ENCODE results near the gene IMPDH2.

IMPDH2 gene

DNA sequence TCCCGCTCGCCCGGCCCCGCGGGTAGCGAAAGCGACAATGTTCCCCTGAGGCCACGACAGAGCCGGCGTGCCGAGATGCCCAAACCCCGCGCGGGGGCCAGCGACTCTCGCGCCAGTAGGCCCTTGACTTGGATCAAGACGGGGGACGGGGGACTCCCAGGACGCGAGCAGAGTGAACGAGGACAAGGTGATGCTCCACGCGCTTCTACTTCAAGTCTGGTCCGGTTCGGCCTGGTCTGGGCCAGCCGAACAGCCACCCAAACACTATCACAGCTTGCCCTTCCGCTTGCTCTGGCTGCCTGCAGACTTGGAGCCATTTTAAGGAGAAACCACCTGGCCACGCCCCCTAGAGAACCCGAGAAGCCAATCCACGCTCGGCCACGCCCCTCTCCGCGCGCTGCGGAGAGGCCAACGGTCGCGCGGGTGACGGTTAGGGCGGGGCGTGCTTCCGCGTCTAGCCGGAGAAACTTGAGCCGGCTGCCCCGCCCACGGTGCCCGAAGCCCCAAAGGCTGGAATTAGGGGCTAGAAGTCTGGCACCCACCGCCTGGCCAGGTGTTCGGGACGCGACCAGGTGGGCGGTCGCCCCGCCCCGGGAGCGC, 7.9 kb downstream of the IMPDH2 start:
- TF ChIP-seq, protein P1, sequence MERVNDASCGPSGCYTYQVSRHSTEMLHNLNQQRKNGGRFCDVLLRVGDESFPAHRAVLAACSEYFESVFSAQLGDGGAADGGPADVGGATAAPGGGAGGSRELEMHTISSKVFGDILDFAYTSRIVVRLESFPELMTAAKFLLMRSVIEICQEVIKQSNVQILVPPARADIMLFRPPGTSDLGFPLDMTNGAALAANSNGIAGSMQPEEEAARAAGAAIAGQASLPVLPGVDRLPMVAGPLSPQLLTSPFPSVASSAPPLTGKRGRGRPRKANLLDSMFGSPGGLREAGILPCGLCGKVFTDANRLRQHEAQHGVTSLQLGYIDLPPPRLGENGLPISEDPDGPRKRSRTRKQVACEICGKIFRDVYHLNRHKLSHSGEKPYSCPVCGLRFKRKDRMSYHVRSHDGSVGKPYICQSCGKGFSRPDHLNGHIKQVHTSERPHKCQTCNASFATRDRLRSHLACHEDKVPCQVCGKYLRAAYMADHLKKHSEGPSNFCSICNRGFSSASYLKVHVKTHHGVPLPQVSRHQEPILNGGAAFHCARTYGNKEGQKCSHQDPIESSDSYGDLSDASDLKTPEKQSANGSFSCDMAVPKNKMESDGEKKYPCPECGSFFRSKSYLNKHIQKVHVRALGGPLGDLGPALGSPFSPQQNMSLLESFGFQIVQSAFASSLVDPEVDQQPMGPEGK (CRISPR knock-in tag; IDR thresholded peaks at IDR 0.05; ENCODE audit: borderline replicate concordance), result 0 out of 2 replicates have a peak, but pooled peaks have one; percentile 22
- TF ChIP-seq ZNF565 (CRISPR knock-in tag; conservative IDR thresholded peaks at IDR 0.05; ENCODE audit: low read depth) (no peak), TOX (CRISPR knock-in tag; IDR thresholded peaks at IDR 0.05; ENCODE audit: borderline replicate concordance) (peak; percentile 59; the same call in 1 of the 2 replicates)
- peak; percentile 63 for ATAC-seq

DNA sequence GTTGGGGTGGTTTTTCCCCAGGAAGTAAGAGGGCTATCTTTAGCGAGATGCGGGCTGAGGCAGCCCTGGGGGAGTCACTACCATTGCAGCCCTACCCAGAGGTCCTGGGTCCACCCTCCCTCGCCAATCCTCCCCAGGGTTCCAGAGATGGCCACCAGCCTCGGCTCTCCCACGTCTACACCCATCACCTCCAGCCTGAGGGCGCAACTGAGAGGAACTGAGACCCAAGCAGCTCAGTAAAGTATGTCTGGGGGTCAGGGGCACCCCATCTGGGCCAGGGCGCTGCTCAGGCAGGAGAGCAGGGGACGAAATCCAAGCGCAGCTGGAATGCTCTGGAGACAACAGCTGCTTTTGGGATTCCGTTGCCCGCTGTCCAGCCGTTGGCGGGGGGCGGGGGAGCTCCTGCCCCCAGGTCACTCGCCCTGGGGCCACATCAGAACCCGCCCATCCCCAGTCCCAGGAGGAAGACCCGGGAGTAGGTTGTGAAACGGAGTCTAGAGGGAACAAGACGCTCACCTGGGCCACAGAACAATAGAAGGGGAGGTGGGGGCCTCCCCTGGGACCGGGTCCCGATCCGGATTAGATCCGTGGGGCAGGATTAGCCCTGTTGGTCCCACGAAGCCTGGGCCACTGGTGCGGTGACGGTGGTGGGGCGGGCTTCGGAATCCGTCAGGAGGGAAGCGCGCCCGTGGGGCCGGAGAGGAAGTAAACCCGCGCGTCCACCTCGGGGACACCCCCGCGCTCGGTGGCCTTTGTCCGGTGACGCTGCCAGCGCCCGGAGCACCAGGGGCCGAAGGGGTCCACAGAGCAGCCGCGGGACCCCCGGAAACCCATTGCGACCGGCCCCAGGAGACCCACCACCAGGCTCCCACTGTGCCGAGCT, 8.6 kb downstream of the IMPDH2 start:
- TF ChIP-seq ZC3H10 (CRISPR knock-in tag; IDR thresholded peaks at IDR 0.05), result no peak
- TF ChIP-seq ZFP3 (CRISPR knock-in tag; IDR thresholded peaks at IDR 0.05), result no peak
- TF ChIP-seq ESRRG (CRISPR knock-in tag; IDR thresholded peaks at IDR 0.05), result no peak
- TF ChIP-seq, protein P2, sequence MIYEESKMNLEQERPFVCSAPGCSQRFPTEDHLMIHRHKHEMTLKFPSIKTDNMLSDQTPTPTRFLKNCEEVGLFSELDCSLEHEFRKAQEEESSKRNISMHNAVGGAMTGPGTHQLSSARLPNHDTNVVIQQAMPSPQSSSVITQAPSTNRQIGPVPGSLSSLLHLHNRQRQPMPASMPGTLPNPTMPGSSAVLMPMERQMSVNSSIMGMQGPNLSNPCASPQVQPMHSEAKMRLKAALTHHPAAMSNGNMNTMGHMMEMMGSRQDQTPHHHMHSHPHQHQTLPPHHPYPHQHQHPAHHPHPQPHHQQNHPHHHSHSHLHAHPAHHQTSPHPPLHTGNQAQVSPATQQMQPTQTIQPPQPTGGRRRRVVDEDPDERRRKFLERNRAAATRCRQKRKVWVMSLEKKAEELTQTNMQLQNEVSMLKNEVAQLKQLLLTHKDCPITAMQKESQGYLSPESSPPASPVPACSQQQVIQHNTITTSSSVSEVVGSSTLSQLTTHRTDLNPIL (CRISPR knock-in tag; IDR thresholded peaks at IDR 0.05; ENCODE audit: low read depth), result no peak
- no peak for TF ChIP-seq ARNTL (CRISPR knock-in tag; IDR thresholded peaks at IDR 0.05; ENCODE audit: borderline replicate concordance, low read depth)
- TF ChIP-seq ZFP30 (CRISPR knock-in tag; IDR thresholded peaks at IDR 0.05), result no peak
- TF ChIP-seq, protein P3, sequence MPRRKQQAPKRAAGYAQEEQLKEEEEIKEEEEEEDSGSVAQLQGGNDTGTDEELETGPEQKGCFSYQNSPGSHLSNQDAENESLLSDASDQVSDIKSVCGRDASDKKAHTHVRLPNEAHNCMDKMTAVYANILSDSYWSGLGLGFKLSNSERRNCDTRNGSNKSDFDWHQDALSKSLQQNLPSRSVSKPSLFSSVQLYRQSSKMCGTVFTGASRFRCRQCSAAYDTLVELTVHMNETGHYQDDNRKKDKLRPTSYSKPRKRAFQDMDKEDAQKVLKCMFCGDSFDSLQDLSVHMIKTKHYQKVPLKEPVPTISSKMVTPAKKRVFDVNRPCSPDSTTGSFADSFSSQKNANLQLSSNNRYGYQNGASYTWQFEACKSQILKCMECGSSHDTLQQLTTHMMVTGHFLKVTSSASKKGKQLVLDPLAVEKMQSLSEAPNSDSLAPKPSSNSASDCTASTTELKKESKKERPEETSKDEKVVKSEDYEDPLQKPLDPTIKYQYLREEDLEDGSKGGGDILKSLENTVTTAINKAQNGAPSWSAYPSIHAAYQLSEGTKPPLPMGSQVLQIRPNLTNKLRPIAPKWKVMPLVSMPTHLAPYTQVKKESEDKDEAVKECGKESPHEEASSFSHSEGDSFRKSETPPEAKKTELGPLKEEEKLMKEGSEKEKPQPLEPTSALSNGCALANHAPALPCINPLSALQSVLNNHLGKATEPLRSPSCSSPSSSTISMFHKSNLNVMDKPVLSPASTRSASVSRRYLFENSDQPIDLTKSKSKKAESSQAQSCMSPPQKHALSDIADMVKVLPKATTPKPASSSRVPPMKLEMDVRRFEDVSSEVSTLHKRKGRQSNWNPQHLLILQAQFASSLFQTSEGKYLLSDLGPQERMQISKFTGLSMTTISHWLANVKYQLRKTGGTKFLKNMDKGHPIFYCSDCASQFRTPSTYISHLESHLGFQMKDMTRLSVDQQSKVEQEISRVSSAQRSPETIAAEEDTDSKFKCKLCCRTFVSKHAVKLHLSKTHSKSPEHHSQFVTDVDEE (CRISPR knock-in tag; IDR thresholded peaks at IDR 0.05), result no peak
- no peak for TF ChIP-seq ISL1 (CRISPR knock-in tag; IDR thresholded peaks at IDR 0.05)
- TF ChIP-seq ZNF565 (CRISPR knock-in tag; conservative IDR thresholded peaks at IDR 0.05; ENCODE audit: low read depth), result no peak
- TF ChIP-seq, protein P4, sequence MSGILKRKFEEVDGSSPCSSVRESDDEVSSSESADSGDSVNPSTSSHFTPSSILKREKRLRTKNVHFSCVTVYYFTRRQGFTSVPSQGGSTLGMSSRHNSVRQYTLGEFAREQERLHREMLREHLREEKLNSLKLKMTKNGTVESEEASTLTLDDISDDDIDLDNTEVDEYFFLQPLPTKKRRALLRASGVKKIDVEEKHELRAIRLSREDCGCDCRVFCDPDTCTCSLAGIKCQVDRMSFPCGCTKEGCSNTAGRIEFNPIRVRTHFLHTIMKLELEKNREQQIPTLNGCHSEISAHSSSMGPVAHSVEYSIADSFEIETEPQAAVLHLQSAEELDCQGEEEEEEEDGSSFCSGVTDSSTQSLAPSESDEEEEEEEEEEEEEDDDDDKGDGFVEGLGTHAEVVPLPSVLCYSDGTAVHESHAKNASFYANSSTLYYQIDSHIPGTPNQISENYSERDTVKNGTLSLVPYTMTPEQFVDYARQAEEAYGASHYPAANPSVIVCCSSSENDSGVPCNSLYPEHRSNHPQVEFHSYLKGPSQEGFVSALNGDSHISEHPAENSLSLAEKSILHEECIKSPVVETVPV (CRISPR knock-in tag; IDR thresholded peaks at IDR 0.05), result no peak
- no peak for TF ChIP-seq GLIS3 (CRISPR knock-in tag; IDR thresholded peaks at IDR 0.05)
- no peak for ATAC-seq

DNA sequence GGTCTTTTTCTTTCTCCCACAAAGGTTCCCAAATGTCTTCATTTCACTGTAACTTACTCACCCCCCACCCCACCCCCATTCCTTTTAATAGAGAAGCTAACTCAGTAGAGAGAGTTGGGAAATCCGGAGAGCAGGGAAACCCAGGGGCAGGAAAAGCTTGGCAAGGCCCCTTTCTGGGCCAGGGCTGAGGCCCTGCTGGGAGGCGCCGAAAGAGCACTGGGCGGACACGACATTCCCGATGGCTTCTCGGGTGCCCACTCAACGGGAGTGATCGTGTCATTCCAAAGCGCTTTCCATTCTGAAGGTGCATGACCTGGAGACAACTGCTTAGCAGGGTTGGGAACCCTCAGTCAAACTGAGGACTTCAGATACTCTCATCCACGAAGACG, 9.3 kb downstream of the IMPDH2 start:
- TF ChIP-seq, protein P3 (CRISPR knock-in tag; IDR thresholded peaks at IDR 0.05), result no peak
- TF ChIP-seq, protein P4 (CRISPR knock-in tag; IDR thresholded peaks at IDR 0.05), result no peak
- TF ChIP-seq ZNF70 (CRISPR knock-in tag; IDR thresholded peaks at IDR 0.05), result no peak

More for the DNA sequence above, 9.3 kb downstream of the IMPDH2 start:
- no peak for ATAC-seq
